Measurements from ENCODE around the gene DVL2. TPM values are rescaled to one million over a fixed set of nuclear protein-coding genes. Genes with fewer than 3 reads are reported as not detected.

Gene DVL2
- total RNA-seq, 1 experiment from 2014 or later: 133 TPM

GRCh38 chr17:7190276-7190917 is 43.9 kb downstream of the DVL2 start:
- intact Hi-C loops (cut with micrococcal nuclease; ENCODE audit: unreplicated experiment): no loop called here
- no peak overlapping the region for H3K4me3 ChIP-seq (ENCODE audit: low read depth, low read length, poor library complexity, severe bottlenecking)
- no peaks in the 10 kb centered on the region for H3K9me3 ChIP-seq (ENCODE audit: low read depth, low read length, poor library complexity, severe bottlenecking)
- CTCF ChIA-PET: no interaction called here
- POLR2A ChIA-PET (ENCODE audit: low non-redundant PET): no interaction called here
- TSS peak; percentile 7 for BruUV-seq (replicated peaks)
- no peaks in the 10 kb centered on the region for H3K27me3 ChIP-seq (replicated peaks; ENCODE audit: insufficient read depth, low read depth, low read length, poor library complexity)
- DNase-seq (ENCODE audit: low spot score): no peak
- H3K27ac ChIP-seq (ENCODE audit: low read depth, low read length, poor library complexity, severe bottlenecking): no peak overlapping the region
- TF ChIP-seq CTCF (conservative IDR thresholded peaks at IDR 0.05; ENCODE audit: low read depth, low read length): no peak
- no peak for TF ChIP-seq EZH2 (IDR thresholded peaks at IDR 0.05; ENCODE audit: borderline replicate concordance, low read depth, low read length, poor library complexity, severe bottlenecking)
- H3K36me3 ChIP-seq (ENCODE audit: insufficient read depth, low read length, poor library complexity, severe bottlenecking): peaks cover 40% of the 10 kb centered on the region
- H3K4me1 ChIP-seq (ENCODE audit: insufficient read depth, low read length, poor library complexity, severe bottlenecking): no peaks in the 10 kb centered on the region

GRCh38 chr17:7186241-7186640 is 48.1 kb downstream of the DVL2 start:
- BruUV-seq (replicated peaks): no TSS peak
- H3K4me1 ChIP-seq (ENCODE audit: insufficient read depth, low read length, poor library complexity, severe bottlenecking): no peaks in the 10 kb centered on the region
- intact Hi-C loops (cut with micrococcal nuclease; ENCODE audit: unreplicated experiment): no loop called here
- no peaks in the 10 kb centered on the region for H3K9me3 ChIP-seq (ENCODE audit: low read depth, low read length, poor library complexity, severe bottlenecking)
- POLR2A ChIA-PET (ENCODE audit: low non-redundant PET): no interaction called here
- H3K36me3 ChIP-seq (ENCODE audit: insufficient read depth, low read length, poor library complexity, severe bottlenecking): peaks cover 12% of the 10 kb centered on the region
- TF ChIP-seq EZH2 (IDR thresholded peaks at IDR 0.05; ENCODE audit: borderline replicate concordance, low read depth, low read length, poor library complexity, severe bottlenecking) (no peak), CTCF (conservative IDR thresholded peaks at IDR 0.05; ENCODE audit: low read depth, low read length) (no peak)
- H3K27me3 ChIP-seq (replicated peaks; ENCODE audit: insufficient read depth, low read depth, low read length, poor library complexity): no peaks in the 10 kb centered on the region
- peak; percentile 40 for DNase-seq (ENCODE audit: low spot score)
- H3K4me3 ChIP-seq (ENCODE audit: low read depth, low read length, poor library complexity, severe bottlenecking): no peak overlapping the region
- CTCF ChIA-PET: no interaction called here
- H3K27ac ChIP-seq (ENCODE audit: low read depth, low read length, poor library complexity, severe bottlenecking): no peak overlapping the region

- no peaks in the 10 kb centered on the region for H3K27me3 ChIP-seq (replicated peaks; ENCODE audit: insufficient read depth, low read depth, low read length, poor library complexity)
- no TSS peak for BruUV-seq (replicated peaks)
- intact Hi-C loops (cut with micrococcal nuclease; ENCODE audit: unreplicated experiment): no loop called here
- DNase-seq (ENCODE audit: low spot score): no peak
- no peaks in the 10 kb centered on the region for H3K9me3 ChIP-seq (ENCODE audit: low read depth, low read length, poor library complexity, severe bottlenecking)
- H3K27ac ChIP-seq (ENCODE audit: low read depth, low read length, poor library complexity, severe bottlenecking): no peak overlapping the region
- TF ChIP-seq EZH2 (IDR thresholded peaks at IDR 0.05; ENCODE audit: borderline replicate concordance, low read depth, low read length, poor library complexity, severe bottlenecking) (no peak), CTCF (conservative IDR thresholded peaks at IDR 0.05; ENCODE audit: low read depth, low read length) (no peak)
- H3K4me1 ChIP-seq (ENCODE audit: insufficient read depth, low read length, poor library complexity, severe bottlenecking): no peaks in the 10 kb centered on the region
- CTCF ChIA-PET: no interaction called here
- no peak overlapping the region for H3K4me3 ChIP-seq (ENCODE audit: low read depth, low read length, poor library complexity, severe bottlenecking)
- no peaks in the 10 kb centered on the region for H3K36me3 ChIP-seq (ENCODE audit: insufficient read depth, low read length, poor library complexity, severe bottlenecking)
- POLR2A ChIA-PET (ENCODE audit: low non-redundant PET): no interaction called here
Observed at GRCh38 chr17:7184647-7185046, 49.7 kb downstream of the DVL2 start.
